ENCODE results near the gene STIM1.

Gene STIM1

DNA sequence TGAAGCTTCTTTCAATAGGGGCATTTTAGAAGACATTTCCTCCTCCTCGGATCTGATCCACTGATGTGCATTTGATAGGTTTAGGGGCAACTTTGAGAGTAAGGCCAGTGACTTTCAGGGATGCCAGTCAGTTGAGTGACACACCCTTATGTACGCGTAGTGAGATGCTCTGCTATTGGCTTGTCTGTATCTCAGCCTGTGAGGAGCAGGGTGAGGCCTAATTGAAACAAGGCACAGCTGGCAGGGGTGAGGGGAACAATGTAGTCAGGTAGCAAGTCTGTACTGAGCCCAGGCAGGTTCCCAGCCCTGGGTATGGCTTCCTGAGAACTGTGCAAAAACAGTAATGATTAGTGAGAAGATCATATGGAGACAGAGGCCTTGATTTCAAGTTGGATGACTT lies 61.5 kb downstream of the STIM1 start:
- DNase-seq (ENCODE audit: low spot score): no peak

DNA sequence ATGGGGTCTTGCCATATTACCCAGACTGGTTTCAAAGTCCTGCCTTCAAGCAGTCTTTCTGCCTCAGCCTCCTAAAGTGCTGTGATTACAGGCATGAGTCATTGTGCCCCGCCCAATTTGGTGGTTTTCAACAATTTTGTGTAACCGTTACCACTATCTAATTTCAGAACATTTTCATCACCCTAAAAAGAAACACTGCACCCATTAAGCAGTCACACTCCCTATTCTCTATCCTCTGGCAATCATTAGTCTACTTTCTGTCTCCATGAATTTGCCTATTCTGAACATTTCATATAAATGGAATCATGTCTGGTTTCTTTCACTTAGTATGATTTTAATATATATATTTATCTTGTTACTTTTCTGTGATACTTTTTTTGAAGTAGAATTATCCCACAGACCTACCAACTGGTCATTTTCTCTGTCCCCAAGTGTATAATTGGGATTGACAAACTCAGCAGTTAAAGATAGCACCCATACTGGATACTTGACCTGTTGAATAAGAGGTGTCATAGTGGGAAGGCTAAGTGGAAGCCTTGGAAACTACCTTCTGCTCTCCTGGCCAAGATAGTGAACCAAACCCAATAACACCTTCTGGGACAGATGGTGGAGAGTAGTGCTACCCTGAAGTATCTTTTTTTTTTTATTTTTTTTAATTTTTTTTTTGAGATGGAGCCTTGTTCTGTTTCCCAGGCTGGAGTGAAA lies 64.8 kb downstream of the STIM1 start:
- DNase-seq (ENCODE audit: low spot score): no peak

DNA sequence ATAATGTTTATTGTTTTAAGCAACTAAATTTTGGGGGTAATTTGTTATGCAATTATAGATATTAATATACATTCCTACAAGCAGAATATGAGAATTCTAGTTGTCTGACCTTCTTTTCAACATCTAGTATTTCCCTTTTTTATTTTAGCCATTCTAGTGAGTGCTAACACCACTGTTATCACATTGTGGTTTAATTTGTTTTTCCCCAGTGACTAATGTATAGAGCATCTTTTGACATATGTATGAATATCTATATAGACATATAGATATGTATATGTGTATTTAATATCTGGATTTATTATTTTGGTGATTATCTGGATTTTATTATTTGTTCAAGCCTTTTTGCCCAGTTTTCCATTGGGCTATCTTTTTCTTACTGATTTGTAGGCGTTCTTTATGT lies 66.6 kb downstream of the STIM1 start:
- DNase-seq (ENCODE audit: low spot score): no peak

DNA sequence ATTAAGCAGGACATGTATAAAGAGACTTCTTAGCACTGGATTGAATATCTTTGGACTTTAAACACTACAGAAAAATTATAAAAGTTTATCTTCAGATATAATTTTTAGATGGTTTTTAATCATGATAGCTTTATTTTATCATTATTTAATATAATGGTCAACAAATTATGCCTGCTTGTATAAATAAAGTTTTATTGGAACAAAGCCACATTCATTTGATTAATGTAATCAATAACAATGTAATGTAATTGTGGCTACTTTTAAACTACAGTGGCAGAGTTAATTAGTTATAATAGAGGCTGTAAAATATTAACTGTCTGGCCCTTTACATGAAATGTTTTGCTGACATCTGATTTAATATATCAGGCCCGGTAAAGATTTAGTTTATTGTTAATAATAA lies 70.0 kb downstream of the STIM1 start:
- DNase-seq (ENCODE audit: low spot score): no peak

DNA sequence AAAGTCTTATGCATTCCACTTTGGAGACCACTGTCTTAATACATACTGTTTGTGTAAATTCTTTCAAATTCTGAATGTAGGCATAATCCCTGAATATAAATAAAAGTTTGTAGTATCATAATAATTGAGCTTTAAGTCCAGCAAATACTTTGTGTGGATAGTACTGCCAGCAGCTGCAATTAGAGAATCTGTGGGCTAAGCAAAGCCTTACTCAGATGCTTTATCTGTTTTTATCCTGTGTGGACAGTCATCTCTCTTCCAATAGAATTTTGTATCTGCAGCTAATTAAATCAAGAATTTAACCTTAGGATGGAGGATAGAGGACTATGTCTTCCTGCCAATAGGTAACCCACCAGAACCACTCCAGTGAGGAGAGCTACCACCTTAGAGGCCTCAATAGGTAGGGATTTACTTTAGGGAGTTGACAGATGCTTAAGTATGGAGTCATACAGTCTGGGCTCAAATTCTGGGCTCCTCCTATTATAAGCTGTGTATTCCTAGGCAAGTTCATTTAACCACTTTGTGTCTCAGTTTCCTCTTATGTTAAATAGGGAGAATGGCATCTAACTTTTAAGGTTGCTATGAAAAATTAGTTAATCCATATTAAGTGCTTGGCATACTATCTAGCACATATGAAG lies 71.1 kb downstream of the STIM1 start:
- DNase-seq (ENCODE audit: low spot score): no peak

DNA sequence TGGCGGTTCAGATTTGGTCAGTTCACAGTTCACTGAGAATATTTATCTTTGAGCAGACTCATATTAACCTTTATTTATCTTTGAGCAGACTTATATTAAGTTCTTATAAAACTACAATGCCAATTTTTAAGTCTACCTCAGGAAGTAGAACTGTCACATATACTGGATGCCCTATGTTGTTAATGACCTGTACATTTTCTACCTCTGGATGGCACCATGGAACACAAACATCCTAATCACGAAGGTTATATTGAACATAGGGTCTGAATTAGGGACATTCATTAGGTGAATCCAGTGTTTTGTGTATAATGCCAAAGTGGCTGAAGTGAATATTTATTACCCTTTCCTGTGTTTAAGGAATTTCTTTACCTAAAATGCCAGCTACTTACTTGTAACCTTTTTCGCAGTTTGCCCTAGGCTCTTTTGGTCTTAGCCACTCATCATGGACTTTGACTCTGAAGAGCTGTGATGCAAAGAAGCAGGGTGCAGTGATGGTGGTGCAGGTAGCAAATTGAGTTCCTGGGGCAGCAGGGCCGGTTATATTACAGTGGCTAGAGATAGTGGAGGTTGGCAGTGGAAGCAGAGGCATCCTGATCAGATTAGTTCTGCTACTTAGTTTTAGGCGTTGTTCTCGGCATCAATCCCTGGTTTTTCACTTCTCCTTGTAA lies 71.8 kb downstream of the STIM1 start:
- DNase-seq (ENCODE audit: low spot score): no peak

DNA sequence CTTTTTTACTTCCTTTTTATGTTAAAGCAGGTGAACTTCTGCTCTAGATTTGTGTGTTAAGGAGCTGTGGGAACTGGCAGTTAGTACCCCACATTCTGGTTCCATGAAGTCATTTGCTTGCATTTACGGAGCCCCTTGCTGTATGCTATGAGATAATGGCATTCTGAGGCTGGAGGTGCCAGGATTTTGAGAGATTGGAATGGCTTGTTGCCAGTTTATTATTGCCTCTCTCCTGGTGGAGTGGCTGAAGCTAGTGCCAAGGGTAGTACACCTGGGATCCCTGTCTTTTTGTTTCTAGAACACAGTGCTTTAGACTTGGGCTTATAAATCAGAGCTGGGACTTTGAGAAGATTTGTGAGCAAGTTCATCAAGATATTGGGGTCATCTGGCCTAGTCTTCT lies 73.8 kb downstream of the STIM1 start:
- no peak for DNase-seq (ENCODE audit: low spot score)

DNA sequence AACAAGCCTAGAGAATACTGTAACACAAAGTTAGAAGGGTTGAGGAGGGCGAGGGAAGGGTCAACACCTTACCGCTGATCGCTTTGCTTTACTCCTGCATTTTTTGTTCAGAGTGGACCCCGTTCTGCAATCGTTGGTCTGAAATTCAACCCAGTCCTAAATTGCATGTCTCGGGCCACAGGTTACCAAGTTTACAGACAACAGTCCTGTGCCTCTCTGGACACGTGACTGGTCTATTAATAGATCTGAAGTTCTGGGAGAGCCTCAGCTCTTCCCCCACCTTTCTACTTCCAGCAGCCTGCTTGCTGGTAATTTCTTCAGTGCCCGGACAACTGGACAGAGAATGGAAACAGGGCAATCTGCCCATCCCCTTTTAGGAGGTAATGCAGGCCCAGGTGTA lies 74.2 kb downstream of the STIM1 start:
- DNase-seq (ENCODE audit: low spot score): no peak

DNA sequence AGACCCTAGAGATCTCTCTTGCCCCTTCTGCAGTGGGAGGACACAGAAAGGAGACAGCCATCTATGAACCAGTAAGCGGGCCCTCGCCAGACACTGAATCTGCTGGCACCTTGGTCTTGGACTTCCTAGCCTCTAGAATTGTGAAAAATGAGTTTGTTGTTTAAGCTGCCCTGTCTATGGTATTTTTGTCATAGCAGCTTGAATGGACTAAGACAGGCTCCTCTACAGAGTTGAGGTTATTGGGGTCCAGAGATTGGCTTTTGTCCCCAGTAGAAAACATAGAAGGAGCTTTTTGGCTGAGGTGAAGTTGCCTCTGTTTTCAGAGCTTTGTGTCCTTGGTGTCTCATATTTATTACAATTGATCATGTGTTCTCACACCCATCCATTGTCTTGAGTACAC lies 77.2 kb downstream of the STIM1 start:
- no peak for DNase-seq (ENCODE audit: low spot score)

DNA sequence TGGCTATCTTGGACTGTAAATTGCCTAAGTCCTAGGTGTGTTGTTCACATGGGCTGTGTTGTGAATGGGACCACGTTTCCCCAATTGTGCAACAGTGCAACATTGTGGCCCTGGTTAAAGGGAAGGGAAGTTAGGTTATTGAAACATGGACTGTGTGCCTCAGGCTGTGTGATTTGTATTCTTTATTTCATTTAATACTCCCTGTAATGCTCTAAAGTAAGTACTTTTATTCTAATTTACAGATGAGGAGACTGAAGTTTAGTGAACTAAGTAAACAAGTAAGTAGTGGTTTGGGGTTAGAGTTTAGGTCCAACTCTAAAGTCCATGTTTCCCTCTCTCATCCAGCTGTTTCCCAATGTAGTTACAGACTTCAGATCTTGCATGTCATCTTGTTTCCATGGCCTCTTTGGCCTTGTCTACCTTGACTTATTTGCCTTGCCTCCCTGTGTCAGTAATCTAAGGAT lies 77.7 kb downstream of the STIM1 start:
- DNase-seq (ENCODE audit: low spot score): no peak

DNA sequence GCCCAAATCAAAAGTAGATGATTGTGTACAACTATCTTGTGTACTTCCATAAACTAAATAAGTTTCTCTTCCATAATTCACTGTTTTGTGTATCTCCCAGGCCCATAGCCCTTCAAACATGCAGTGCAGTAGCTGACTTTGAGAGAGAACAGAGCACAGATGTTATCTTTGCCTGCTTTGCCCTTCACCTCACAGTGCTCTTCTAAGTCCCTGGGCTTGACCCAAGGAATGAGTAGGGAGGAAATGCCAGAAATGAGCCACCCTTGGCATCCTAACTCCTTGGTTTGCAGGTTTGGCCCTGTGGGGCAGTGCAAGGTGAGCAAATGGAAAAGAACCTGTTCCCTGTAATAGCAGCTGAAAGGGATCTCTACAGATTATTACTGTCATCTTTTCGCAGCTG lies 79.2 kb downstream of the STIM1 start:
- DNase-seq (ENCODE audit: low spot score): no peak

DNA sequence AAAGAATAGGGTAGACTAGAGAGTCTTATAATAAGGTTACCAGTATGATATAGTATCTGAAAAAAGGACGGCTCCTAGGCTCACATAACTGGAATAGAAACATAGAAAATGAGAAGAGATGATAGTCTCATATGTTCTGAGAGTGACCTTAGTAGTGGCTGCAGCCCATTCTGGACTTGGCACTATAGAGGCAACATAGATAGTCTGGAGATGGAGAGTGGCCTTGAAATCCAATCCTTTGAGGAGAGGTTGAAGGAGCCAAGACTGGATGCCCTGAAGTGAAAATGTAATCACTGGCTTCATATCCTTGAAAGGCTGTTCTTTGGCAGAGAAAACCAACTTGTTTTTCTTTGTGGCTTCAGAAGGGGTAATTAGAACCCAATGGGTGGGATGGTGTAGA lies 81.1 kb downstream of the STIM1 start:
- DNase-seq (ENCODE audit: low spot score): no peak

DNA sequence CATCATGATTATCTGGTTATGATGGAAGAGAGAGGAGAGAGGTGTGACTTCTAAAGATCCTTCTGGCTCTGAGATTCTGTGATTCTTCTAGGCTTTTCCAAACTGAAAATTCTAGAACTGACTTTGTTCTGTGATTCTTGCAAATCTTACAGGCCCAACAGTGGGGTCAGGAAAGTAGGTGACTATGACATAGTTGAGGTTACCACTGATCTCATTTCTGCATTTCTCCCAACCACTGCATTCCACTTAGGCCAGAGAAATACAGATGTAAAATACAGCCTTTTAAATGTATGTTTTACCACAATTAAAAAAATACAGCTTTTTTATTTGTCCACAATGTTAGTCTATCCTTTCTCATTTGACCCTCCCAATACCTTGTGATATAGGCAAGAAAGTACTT lies 83.7 kb downstream of the STIM1 start:
- DNase-seq (ENCODE audit: low spot score): no peak

DNA sequence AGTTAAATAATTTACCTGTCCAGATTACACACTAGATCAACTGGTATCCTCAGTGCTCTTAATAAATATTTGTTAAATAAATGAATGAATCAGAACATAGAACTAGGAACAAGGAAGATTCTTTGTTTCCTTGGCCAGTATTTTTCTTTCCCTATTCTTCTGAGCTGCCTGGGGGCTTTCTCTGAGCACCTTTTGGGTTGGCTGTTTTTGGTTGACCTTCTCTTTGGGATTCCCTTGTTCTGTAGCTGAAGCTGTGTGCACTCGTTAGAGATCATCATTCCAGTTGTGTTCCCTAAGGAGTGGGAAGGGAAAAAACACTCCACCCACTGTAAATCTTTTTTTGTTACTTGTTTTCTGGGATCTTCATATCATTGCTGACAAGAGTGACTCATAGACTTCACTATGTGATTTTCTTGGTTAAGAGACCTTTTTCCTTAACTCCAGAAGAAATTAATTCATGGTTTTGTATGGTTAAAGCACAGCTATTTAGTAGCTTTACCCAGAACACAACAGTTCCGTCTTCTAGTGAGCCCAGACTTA lies 84.3 kb downstream of the STIM1 start:
- no peak for DNase-seq (ENCODE audit: low spot score)

DNA sequence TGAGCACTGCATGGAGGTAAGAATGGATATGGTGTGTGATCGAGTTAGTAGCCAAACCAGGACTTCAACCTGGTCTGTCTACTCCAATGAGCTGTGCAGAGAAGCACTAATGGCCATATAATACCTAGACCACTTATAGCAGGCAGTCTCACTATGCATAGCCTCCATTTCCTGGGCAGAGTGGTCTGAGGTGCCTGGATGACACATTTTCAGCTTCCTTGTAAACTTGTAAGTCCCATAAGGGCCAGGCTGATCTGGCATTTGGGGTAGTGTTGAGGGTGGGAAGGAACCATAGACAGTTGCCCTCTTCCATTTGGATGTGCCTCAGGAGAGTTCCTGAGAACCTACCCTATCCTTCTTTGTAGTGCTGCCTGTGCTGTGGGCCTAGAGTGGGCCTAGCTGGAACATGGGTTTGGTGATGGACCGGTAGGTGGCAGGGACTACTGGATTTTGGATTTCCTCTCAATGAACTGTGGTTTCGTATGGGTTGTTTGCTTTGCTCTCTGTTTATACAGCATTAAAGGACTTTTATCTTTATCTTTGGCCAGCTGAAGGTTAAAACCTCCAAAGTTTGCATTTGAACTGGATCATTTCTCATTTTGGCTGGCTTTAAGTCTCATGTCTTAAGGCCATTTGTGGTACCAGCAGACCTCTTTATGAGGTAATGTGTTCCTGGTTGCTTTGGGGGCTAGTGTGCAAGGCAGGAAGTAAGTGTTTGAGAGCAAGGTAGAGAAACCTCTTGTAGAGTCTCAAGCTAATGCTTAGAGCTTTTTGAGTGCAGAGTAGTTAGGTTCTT lies 86.9 kb downstream of the STIM1 start:
- DNase-seq (ENCODE audit: low spot score): no peak

DNA sequence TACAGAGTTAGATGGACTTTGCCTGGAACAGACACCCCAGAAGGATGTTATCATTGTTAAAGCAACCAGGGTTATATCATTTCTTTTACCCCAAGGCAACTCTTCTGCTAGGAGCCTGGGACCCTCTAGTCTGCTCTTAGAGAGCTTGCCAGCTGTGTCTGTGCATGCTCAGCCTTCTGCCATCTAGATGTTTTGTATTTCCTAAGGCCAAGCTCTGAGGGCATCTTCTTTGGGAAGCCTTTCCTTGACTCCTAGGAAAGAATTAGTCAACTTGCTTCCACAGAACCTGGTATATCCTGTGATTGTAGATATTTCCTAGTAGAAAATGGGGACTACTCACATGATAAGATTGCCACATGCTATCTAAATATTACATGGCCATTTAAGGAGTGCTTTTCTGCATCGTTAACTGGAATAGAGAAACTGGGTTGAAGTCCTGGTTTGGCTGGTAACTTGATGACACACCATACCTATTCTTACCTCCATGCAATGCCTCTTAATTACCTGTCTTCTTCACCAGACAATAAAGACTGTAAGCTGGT lies 87.6 kb downstream of the STIM1 start:
- no peak for DNase-seq (ENCODE audit: low spot score)

DNA sequence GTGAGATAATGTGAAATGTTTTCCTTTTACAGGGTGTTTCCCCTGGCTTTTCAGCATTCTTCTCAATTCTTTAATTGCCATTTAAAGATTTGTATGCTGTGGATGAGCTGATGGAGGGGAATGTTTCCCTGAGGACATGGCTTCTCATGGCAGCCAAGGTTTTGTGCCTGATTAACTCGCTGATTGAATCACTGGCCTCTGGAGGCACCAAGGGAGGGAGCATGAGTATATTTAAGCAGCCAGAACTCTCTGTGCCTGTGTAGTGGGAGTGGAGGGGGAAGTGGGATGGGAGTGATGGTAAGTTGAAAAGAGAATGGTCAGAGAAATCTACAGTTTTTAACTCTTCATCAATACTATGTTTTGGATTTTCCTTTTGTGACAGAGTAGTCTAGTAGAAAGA lies 88.7 kb downstream of the STIM1 start:
- DNase-seq (ENCODE audit: low spot score): no peak

DNA sequence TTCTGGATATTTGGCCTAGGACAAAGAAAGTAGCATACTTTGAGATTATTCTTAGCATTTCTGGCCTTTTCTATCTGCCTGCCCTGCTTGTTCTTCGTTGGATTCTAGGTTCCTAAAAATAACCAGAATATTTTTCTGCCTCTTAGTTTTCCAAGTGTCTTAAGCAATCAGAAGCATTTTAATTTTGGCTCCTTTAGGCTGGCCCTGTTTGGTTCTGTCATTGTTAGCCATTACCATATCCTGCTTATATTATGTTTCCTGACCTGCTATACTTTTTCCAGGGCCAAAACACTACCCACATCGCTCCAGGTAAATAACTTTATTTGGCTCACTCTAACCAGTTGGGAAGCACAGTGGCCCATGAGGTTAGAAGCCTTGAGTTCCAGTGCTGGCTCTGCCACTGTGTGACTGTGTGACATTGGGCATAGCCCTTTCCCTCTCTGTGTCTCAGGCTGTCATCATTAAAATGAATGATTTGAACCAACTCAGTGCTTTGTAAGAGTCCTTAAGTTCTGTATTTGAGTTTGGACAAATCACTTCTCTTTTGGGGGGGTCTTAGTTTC lies 91.1 kb downstream of the STIM1 start:
- DNase-seq (ENCODE audit: low spot score): no peak

DNA sequence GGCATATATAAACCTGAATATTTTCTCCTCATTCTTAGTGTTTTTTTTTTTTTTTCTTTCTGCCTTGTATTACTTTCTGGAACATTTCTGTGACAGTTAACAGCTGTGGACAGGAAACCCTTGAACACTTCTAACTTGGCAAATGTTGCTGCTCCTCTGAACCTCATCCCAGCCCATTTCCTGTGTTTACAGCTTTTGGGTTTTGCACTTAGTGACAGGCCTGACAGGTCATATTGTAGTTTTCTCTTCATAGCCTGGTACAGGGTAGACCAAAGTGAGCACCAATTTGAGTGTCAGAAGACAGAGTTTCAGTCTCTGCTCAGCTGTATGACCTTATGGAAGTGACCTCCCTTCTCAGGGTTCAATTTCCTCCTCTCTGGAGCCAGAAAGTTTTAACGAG lies 91.6 kb downstream of the STIM1 start:
- no peak for DNase-seq (ENCODE audit: low spot score)

DNA sequence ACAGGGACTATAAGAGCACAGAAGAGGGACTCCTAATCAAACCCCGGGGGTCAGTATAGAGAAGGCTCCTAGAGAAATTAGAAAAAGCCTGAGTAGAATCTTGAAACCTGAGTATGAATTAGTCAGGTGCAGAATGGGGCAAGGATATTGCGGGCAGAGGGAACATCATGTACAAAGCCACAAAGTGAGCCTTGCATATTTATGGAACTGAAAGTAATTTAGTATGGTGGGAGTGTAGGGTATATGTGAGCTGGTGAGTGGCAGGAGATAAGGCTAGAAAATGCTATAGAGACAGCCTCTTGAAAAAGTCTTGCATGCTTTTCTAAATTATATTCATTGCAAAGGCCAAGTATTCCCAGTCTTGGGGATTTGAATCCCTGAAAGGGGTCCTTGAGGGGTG lies 93.7 kb downstream of the STIM1 start:
- DNase-seq (ENCODE audit: low spot score): no peak

DNA sequence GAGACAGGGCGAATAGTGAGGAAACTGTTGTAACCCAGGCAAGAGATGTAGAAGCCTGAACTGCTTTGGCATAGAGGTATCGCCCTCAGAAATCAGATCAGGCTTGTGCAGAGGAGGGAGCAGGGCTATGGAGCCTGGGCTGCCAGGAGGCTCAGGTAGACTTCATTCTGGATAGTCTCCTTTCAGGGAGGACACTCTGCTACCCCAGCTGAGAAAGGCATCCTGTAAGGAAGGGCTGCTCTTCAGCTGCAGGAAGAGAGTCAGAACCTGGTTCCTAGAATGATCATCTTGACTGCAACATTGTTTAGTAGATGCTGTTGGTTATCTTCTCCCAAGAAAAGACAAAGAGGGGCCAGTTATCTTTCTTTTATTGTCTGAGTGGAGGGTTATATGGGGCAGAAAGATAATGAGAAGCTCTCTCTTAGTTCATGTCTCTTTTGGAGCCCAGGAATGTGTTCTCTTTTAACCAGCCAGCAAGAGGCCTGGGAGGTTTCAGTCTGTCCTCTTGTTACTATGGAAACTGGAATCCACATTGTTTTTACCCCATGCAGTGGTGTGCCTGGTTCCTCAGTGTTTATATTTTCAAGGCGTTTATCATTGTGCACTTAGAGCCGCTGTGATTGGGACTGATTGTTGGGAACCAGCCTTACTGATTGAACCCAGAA lies 95.7 kb downstream of the STIM1 start:
- no peak for DNase-seq (ENCODE audit: low spot score)
